HG02763 (cell line): ENCODE measurements around the gene PLLP.

ENCODE experiments used
- ATAC-seq: cut with Tn5 transposase; IDR thresholded peaks from one replicate; pipeline ENCODE4 v1.9.1; 2021; ENCODE audit warnings: mild to moderate bottlenecking, moderate library complexity; ENCODE audit not compliant: unreplicated experiment

Gene PLLP

GRCh38 chr16:57226701-57227621, 57.5 kb downstream of the PLLP start:
- ATAC-seq, result no peak

- no peak for ATAC-seq
These were observed 58.5 kb downstream of the PLLP start for GRCh38 chr16:57225978-57226377.

- no peak for ATAC-seq
These were observed 59.7 kb downstream of the PLLP start for GRCh38 chr16:57224651-57225335.

GRCh38 chr16:57223057-57223456, 61.4 kb downstream of the PLLP start:
- no peak for ATAC-seq

GRCh38 chr16:57216968-57217367, 67.5 kb downstream of the PLLP start:
- no peak for ATAC-seq

GRCh38 chr16:57213462-57213861, 71.0 kb downstream of the PLLP start:
- ATAC-seq, result no peak

GRCh38 chr16:57209780-57210179, 74.7 kb downstream of the PLLP start:
- no peak for ATAC-seq

GRCh38 chr16:57208926-57209325, 75.5 kb downstream of the PLLP start:
- no peak for ATAC-seq
